Non-pigmented ciliary epithelial cell (primary cell): ENCODE measurements around the gene MINDY4.

Source experiments
- DNase-seq: peaks from one replicate; pipeline ENCODE4 v3.0.0-alpha.2; 2010; ENCODE audit warnings: low read depth

Gene MINDY4

DNA sequence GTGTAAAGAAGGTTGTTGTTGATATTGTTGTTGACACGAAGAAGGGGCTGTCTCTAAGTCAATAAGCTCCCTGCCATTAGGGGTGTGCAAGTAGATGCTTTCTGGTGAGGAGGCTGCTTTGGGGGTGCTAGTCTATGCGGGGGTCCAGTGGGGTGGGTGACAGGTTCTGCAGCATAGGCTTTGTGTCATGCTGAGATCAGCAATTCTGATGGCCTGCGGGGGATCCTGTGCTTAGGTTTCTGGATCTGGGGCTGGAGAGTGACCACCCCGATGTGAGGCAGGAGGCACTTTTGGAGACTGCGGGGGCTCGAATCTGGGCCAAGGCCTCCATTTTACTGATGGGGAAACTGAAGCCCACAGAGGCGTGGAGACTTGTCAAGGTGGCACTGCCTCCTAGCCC lies 145.6 kb downstream of the MINDY4 start:
- no peak for DNase-seq

DNA sequence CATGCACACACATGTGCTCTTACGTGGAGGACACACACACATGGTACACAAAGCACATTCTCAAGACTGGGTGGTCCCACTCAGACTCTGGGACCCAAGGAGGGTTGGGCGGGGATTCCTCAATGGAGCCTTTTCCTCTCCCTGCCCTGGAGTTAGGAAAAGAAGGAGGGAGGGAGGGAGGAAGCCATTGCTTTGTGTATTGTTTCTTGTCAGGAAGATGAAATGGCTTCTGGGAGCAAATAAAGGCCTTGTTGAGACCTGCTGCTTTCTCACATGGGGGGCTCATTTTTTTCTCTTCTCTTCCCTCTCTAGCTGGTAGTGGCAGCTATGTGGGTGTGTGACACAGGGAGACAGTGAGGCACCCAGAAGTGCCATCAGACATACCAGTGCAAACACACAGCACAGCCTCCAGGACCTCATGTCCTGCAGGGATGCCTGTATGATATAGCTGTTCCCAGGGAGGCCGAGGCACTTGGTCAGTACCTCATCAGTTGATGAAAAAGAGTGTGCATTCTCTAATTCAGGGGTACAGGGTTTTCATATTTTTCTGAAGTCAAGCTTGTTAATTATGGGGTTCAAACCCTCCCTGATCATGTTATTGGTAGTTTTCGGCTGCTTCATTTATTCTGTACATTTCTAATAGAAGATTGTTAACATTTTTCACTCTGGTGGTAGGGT lies 146.1 kb downstream of the MINDY4 start:
- DNase-seq = no peak

DNA sequence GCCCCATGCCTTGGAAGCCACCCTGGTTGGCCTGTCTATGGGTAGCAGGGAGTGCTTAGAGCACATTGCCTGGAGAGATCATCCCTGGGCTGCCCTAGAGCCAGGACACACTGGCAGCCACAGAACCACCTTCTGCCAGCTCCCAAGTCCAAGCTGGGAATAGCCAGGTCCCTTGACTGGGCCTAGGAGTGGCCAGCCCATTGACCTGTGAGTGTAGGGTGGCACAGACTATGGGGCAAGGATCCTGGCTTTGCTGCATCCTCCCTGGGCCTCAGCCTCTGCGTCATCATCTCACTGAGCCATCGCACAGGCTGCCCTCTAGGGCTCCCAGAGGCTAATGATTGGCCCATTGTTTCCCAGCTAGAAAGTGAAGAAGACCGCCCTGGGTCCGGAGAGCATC lies 147.5 kb downstream of the MINDY4 start:
- no peak for DNase-seq

DNA sequence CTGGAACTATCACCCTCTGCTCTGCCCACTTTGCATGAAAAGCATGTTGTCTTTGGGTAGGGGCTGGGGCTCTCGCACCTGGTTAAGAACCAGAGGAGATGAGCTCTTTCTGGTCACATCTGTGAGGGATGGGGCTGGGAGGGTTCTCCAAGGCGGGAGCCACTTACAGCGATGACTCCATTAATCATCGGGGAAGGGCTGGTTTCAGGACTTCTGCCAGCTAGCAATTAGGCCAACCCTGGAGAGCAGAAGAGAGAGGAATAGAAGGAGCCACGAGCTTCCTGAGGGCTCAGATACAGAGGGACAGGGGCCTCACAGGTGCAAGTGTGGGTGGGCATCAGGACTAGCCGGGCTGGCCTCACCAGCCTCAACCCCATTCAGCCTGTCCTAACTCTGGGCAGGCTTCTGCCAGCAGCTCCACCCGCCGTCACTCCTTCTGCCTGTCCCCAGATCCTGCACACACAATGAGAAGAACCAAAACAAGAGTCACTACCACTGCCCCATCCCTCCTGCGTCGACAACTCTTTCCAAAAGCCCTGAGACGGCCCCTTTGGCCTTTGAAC lies 148.9 kb downstream of the MINDY4 start:
- no peak for DNase-seq

DNA sequence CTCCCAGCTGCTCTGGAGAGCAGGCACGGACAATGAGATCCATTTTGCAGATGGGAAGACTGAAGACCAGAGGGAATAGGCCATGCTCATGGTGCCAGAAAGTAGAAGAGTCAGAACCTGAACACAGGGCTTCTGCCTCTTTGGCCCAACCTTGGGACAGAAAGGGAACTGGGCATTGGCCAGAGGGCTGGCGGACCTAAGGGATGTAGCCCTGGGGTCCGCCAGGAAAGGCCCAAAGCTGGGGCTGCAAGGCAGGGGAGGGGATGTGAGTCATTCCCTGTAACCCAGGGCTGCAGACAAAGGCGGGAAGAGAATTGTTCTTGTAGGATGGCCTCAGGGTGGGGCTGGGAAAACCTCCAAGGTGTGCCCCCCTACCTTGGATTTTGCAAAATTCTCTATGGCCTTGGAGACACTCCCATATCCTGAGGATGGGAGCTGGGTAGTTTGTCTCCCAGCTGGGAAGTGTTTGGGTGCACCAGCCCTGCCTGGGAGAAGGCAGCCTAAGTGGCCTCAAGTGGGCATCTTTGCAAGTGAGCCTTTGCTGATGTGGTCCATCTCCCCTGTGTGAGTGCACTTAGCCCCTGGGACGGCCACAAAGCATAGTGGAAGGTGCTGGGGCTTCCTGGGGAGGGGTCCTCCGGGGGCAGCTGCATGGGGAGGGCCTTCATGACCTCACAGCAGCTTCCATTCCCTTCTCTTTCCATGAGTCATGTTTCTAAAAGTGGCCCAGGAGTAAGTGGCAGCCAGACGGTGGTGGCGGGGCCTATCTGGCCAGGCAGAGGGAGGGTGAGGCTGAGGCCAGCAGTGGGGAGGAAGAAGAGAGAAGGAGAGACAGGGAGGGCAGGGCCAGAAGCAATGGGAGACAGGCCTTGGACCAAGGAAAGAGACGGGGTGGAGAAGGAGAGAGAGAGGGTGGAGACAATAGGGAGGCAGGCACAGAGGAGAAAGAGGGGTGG lies 149.6 kb downstream of the MINDY4 start:
- DNase-seq = no peak

DNA sequence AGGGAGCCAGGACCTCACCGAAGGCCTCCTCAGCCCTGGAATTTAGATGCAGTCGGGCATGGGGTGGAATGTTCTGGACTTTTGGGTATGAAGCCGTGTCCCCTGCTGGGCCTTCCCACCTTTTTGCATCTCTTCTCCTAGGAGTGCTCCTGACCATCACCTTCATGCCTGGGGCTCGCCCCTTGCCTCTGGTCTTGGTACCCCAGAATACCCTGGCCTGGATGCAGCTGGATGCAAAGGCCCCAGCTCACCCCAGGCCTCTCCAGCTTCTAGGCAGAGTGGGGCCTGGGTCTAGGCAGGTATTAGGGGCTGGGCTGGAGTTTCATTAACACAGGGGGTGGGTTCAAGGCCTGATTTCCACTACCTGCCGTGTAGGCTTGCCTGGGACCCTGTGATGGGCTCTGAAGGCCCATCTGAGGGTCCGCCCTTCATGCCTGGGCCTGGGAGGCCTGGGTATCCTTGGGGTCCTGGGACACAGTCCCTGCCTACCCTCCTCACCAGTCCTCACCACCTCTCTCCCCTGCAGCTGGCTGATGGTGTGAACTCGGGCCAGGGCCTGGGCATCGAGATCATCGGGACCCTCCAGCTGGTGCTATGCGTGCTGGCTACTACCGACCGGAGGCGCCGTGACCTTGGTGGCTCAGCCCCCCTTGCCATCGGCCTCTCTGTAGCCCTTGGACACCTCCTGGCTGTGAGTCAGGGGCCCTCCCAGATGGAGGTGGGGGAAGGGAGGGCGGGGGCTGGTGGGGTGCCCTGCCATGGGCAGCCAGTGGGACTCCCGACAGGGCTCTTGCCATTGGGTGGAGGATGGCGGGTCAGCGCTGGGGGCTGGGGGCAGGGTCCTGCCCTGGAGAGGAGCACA lies 150.6 kb downstream of the MINDY4 start:
- no peak for DNase-seq

DNA sequence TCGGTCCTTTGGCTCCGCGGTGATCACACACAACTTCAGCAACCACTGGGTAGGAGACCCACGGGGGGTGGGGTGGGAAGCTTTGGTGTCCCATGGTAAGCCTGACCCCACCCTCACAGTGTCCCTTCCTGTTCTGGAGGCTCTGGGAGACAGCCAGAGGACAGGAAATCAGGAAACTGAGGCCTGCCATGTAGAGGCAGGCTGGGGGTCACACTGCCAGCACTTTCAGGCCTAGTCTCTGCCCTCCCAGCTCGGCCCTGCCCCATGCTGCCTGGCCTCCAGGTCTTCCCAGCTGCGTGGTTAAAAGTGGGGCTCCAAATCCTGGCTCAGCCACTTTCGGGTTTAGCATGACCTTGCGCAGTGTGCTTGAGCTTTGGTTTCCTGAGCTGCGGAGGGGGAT lies 151.4 kb downstream of the MINDY4 start:
- no peak for DNase-seq

DNA sequence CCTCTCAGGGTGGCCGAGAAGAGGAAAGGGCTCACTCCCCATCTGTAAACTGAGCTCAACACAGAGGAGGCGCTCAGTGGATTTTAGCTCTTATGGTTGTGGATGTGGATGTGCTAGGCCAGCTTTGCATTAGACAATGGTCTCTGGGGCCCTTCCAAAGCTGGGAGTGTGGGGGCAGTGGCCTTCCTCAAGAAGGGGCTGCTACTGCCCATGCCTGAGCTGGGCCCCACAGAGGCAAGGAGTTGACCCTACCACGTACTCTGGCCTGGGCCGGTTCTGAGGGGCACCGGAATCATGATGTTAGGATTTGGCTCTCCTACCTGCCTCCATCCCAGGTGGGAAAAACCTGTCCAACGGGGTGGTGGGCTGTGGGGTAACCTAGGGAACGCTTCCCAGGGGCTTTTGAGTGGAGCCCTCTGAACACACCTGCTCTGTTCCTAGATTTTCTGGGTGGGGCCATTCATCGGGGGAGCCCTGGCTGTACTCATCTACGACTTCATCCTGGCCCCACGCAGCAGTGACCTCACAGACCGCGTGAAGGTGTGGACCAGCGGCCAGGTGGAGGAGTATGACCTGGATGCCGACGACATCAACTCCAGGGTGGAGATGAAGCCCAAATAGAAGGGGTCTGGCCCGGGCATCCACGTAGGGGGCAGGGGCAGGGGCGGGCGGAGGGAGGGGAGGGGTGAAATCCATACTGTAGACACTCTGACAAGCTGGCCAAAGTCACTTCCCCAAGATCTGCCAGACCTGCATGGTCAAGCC lies 152.0 kb downstream of the MINDY4 start:
- no peak for DNase-seq

DNA sequence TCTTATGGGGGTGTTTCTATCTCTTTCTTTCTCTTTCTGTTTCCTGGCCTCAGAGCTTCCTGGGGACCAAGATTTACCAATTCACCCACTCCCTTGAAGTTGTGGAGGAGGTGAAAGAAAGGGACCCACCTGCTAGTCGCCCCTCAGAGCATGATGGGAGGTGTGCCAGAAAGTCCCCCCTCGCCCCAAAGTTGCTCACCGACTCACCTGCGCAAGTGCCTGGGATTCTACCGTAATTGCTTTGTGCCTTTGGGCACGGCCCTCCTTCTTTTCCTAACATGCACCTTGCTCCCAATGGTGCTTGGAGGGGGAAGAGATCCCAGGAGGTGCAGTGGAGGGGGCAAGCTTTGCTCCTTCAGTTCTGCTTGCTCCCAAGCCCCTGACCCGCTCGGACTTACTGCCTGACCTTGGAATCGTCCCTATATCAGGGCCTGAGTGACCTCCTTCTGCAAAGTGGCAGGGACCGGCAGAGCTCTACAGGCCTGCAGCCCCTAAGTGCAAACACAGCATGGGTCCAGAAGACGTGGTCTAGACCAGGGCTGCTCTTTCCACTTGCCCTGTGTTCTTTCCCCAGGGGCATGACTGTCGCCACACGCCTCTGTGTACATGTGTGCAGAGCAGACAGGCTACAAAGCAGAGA lies 152.7 kb downstream of the MINDY4 start:
- no peak for DNase-seq

DNA sequence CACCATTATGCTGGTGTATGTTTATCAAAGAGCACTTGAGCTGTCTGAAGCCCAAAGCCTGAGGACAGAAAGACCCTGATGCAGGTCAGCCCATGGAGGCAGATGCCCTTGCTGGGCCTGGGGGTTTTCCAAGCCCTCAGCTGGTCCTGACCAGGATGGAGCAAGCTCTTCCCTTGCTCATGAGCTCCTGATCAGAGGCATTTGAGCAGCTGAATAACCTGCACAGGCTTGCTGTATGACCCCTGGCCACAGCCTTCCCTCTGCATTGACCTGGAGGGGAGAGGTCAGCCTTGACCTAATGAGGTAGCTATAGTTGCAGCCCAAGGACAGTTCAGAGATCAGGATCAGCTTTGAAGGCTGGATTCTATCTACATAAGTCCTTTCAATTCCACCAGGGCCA lies 153.4 kb downstream of the MINDY4 start:
- DNase-seq = no peak

DNA sequence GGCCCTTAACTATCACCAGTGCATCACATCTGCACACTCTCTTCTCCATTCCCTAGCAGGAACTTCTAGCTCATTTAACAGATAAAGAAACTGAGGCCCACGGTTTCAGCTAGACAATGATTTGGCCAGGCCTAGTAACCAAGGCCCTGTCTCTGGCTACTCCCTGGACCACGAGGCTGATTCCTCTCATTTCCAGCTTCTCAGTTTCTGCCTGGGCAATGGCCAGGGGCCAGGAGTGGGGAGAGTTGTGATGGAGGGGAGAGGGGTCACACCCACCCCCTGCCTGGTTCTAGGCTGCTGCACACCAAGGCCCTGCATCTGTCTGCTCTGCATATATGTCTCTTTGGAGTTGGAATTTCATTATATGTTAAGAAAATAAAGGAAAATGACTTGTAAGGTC lies 153.9 kb downstream of the MINDY4 start:
- DNase-seq = no peak

DNA sequence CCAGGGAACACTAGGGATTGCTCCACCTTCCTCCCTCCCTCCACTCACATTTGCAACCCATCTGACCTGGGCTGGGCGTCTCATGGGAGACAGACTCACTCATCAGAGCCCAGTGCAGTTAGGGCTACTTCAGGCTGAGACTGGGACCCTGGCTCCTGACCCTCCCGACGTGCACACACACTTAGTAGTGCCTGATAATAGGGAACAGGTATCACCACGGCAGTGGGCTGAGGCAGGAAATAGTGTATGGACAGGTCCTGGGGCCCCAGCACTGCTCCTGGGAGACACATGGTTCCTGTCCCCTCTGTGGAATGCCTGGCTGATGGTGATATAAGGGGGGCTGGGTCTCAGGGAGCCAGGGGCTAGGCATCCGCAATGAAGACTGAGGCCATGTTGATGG lies 154.7 kb downstream of the MINDY4 start:
- no peak for DNase-seq

DNA sequence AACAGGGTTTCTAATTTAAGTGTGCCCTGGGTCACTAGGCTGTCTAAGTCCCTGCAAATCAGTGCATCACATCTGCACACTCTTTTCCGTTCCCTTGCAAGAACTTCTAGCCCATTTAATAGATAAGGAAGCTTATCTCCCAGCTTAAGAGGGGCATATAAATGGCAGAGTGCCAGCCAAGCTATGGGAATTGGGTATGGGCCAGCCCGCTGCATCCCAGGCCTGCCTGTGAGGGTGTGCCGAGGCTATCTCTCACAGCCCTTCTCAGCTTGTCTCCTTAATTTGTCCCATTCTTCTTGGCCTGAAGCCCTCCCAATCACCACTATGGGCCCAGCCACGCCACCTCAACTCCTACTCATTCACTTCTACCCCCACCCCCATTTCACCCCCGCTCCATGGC lies 155.1 kb downstream of the MINDY4 start:
- no peak for DNase-seq

DNA sequence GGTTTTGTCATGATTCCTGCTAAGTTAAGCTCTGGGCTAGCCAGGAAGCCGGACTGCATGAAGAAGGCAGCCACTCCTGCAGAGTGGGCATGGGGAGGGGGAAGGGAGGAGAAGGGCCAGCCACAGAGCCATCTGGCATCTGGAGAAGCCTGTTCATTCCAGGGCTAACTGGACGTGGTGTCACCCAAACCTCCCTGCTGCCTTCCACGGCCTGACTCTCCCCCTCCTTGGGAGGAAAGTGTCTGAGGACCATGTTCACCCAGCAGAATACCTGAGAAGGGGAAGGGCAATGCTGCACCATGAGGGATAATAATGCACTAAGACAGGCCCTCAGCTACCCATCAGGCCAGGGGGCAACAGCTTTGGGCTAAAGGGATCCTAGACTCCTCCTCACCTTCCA lies 155.8 kb downstream of the MINDY4 start:
- no peak for DNase-seq

DNA sequence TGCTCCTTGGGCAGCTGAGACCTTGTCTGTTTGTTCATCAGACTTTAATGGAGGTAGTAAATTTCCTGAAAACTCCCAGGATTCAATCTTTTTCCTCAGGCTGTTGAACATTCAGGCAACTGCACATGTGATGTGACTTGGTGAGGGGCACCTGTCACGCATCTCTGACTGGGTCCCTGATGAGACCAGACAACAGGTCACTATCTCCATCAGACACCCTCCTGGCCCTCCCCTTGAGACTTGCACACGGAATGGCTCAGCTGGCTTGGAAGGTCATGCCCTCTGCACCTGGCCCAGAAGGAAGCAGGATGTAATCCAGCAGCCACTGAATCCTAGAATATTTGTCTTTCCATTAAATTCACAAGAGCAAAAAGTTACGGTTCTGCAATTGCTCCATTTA lies 156.3 kb downstream of the MINDY4 start:
- DNase-seq = no peak

DNA sequence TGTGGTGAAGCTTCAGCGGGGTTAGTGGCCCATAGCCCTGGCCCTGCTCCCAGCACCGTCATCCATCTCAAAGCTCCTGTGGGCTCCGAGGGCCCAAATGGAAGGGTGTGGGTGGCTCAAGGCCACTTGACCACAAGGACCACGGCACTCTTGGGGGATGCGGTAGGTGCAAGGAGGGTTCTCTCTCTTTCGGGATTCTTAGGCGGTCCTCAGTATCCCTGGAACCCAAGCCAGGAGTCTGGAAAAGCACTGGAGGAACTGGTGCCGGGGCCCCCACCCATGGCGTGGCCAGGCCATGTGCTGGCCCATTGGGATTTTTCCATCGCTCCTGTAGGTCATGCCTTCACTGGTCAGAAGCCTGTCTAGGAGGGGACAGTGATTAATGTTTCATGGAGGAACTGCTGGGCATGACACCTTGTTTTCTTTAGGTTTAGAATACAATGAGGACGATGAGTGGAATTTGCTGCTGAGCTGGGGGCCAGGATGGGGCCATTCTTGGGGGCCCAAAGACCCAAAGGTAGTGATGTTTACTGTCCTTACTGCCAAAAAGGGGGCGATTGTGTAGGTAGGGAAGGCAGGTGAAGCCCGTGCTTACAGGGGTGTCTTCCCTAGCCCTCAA lies 157.1 kb downstream of the MINDY4 start:
- no peak for DNase-seq

DNA sequence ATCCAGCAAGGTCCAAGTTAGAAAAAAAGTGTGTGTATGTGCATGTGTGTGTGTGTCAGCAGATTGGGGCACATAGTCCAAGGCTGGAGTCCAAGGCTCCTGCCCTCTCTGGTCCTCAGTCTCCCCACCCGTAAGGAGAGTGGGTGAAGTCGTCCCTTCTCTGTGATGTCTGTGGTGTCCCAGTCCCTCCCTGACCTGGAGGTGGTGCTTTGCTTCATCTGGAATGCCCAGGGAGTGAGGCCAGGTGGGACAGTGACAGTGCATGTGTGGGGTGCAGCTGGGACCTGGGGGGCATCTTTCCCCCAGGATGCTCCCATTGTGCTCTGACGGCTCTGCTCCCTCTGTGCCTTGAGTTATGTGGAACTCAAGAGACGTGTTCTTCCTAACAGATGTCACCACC lies 158.5 kb downstream of the MINDY4 start:
- no peak for DNase-seq

DNA sequence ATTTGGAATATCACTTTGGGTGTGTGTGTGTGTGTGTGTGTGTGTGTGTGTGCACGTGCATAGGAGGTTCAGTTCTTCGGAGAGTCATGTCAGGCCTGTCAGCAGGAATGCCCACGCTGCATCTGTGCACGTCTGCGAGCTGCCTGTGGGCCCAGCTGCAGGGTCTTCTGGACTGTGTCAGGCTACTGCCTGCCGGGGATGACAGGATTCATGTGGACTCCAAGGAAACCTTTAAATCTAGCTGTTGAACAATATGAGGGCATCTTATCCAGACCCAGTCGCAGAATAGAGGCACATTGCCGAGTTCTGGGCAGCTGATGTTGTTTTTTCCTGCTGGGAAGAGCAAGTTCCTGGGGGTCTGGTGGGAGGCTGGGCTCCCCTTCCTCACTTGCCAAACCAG lies 159.4 kb downstream of the MINDY4 start:
- no peak for DNase-seq

DNA sequence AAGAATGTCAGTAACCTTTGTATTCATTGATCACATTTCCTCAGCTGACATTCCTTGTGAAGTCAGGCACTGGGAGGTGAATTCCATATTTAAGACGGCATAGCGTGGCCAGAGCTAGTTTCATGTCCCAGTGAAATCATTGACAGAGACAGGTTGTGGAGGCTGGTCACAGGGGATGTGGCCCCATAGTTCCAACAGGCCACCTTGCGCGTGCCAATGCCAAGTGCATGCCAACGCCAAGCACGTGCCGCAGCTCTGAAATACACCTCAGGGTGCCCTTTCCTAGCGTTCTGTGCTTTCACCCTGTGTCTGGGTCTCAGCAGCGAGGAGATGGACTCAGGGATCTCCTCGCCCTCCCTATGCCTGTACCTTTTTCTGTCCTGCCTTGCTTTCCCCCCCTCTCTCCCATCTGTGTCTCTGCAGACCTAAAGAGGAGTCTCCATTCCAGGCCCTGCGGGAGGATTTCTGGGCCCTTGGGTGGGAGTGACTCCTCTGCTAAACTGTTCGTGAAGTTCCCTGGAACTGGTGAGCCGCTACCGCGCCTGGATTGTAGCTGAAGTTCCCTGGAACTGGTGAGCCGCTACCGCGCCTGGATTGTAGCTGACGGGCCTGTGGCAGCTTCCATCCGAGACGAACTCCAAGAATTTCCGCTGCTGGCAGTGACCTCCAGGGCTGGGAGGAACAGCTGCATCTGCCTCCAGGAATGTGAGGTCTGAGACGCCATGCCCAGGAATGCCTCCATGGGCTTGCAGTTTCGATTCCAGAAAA lies 160.1 kb downstream of the MINDY4 start:
- DNase-seq = no peak
